H1 (cell line): ENCODE data around the gene SIPA1L3. TPM values are rescaled to one million over a fixed set of nuclear protein-coding genes. Genes with fewer than 3 reads are reported as not detected.

ENCODE experiments used
- EZH2 ChIP-seq: fragments of 200-600 bp; sonication (generic); IDR thresholded peaks from 2 replicates; pipeline ENCODE4 v1.7.1; 2012; ENCODE audit warnings: low read depth, mild to moderate bottlenecking, moderate library complexity, low read length, inconsistent platforms; ENCODE audit not compliant: severe bottlenecking
- GTF2F1 ChIP-seq: IDR thresholded peaks from 2 replicates; pipeline ENCODE4 v1.6.1; 2012; ENCODE audit warnings: low read depth, low read length, improper control_type of control experiment, borderline replicate concordance
- KDM1A ChIP-seq: fragments of 200-600, 300-600 bp; sonication (generic); IDR thresholded peaks from 2 replicates; pipeline ENCODE4 v1.7.1; 2016; ENCODE audit warnings: mild to moderate bottlenecking, low read length, borderline replicate concordance
- NANOG ChIP-seq: IDR thresholded peaks from 2 replicates; pipeline ENCODE4 v1.6.1; 2011; ENCODE audit warnings: low read length, low read depth, mild to moderate bottlenecking, inconsistent platforms; ENCODE audit not compliant: insufficient read depth, poor library complexity, severe bottlenecking
- POU5F1 ChIP-seq: IDR thresholded peaks from 2 replicates; pipeline ENCODE4 v1.6.1; 2011; ENCODE audit warnings: low read depth, mild to moderate bottlenecking, low read length, moderate library complexity
- RXRA ChIP-seq: IDR thresholded peaks from 2 replicates; pipeline ENCODE4 v1.6.1; 2011; ENCODE audit warnings: low read depth, mild to moderate bottlenecking, low read length, moderate library complexity; ENCODE audit not compliant: insufficient read depth
- SAP30 ChIP-seq: fragments of 300-600 bp; sonication (generic); IDR thresholded peaks from 2 replicates; pipeline ENCODE4 v1.7.1; 2012; ENCODE audit warnings: low read length, moderate library complexity, mild to moderate bottlenecking, inconsistent platforms; ENCODE audit not compliant: insufficient read depth, insufficient replicate concordance
- ZNF274 ChIP-seq: IDR thresholded peaks from 2 replicates; pipeline ENCODE4 v1.7.0; 2012; ENCODE audit warnings: low read length, borderline replicate concordance; ENCODE audit errors: extremely low read depth
- polyA plus RNA-seq, 7 experiments: library from polyadenylated mRNA; depleted of rRNA in 3 of 7; stranded (reverse) in 5 of 7; unstranded in 2 of 7; fragments of >200 nt in 5 of 7; fragments of 200-250 nt in 2 of 7; gene quantifications; 1 replicate in 5 of 7; 2 replicates in 1 of 7; 4 replicates in 1 of 7; pipeline versions ENCODE4 v1.2.1 to v1.2.3, GENCODE V29; 2011 to 2013; ENCODE audit warnings: missing spikeins in 2 of 7, mixed read lengths in 2 of 7
- total RNA-seq: library from RNA; stranded (reverse); fragmentation: NEBNext Ultra II Directional; extraction: Animal tissue kit (Norgen Biotek cat#: 25700); gene quantifications from 2 replicates; pipeline ENCODE4 v1.2.1, GENCODE V29; 2021

Gene SIPA1L3
- total and polyA plus RNA-seq, 2 of the 8 experiments (the other 6 are each of a cell fraction or from before 2014, with no cell fraction given), result 15.0 to 54.9 TPM

DNA sequence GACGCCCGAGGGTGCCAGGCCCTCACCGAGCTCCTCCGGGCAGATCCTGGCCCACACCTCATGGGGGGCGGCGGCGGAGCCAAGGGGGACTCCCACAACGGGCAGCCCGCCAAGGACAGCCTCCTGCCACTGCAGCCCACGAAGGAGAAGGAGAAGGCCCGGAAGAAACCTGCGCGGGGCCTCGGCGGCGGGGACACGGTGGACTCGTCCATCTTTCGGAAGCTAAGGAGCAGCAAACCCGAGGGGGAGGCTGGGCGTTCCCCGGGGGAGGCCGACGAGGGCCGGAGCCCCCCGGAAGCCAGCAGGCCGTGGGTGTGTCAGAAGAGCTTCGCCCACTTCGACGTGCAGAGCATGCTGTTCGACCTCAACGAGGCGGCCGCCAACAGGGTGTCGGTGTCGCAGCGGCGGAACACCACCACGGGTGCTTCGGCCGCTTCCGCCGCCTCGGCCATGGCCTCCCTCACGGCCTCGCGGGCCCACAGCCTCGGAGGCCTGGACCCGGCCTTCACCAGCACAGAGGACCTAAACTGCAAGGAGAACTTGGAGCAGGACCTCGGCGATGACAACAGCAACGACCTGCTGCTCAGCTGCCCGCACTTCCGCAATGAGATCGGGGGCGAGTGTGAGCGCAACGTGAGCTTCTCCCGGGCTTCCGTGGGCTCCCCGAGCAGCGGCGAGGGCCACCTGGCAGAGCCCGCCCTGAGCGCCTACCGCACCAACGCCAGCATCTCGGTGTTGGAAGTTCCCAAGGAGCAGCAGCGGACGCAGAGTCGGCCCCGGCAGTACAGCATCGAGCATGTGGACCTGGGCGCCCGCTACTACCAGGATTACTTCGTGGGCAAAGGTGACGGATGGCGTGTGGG lies 175.5 kb downstream of the SIPA1L3 start (continued):
- TF ChIP-seq KDM1A, result no peak
- no peak for TF ChIP-seq EZH2
- TF ChIP-seq NANOG, result no peak
- TF ChIP-seq ZNF274, result no peak
- no peak for TF ChIP-seq GTF2F1
- no peak for TF ChIP-seq RXRA
- TF ChIP-seq POU5F1, result no peak
- TF ChIP-seq SAP30, result no peak
